Iris pigment epithelial cell (primary cell): ENCODE measurements around the gene WDFY4.

ENCODE experiments used
- DNase-seq: peaks from one replicate; pipeline ENCODE4 v3.0.0-alpha.2; 2011; ENCODE audit warnings: low read depth

WDFY4 gene

GRCh38 chr10:48913674-48914073 is 229.0 kb downstream of the WDFY4 start:
- no peak for DNase-seq

- no peak for DNase-seq
Measured at GRCh38 chr10:48923748-48924147, 239.1 kb downstream of the WDFY4 start.

- DNase-seq, result no peak
Measured at GRCh38 chr10:48924988-48925387, 240.3 kb downstream of the WDFY4 start.

DNA sequence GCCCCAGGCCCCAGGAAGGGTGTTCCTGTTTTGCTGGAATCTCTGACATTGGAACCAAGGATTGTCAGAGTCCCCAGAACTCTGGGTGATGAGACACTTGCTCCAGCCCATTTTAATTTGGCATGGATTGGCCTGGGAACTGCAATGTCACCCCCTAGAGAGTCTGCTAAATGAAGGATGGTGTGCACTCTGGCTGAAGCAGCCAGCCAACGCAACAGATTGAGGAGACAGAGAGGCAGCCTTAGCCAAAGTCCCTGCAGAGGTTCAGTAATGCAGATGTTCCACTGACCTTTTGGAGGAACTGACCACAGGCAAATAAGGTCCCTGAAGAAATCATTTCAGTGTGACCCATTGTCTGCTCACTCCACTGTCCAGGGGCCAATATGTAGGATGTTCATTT is 241.6 kb downstream of the WDFY4 start:
- no peak for DNase-seq

DNA sequence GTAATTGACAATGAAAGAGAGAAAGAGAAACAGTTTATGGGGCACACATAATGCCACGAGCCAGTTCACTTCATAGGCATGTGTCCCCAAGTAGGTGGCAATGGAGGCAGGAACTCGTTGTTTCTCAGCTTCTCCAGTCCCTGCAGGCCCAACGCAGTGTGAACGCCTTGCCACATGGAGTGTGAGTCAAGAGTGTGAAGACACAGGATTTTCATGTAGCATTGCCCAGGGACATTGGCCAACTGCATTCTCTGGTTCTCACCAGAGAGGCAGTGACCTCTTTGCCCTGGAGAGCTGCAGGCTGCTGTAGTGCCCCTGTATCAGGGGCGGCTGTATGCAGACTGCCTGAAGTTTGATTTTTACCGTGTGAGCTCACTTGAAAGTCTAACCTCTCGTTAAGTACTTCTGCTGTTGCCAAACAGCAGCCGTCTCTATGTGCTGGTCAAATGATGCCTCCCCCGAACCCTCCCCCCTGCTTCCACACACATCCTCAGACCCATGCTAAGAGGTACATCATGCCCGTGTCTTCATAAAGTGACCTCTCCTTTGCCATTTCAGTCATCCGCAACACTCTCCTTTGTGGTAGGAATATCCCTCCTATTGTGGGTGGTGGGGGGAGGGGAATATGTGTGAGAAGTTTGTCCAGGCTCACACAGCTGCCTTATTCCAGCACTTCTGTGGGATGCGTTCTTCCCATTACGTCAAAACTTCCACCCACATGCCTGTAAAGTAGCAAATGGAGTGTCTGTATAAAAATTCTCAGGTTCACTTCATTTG is 242.3 kb downstream of the WDFY4 start:
- DNase-seq, result no peak

DNA sequence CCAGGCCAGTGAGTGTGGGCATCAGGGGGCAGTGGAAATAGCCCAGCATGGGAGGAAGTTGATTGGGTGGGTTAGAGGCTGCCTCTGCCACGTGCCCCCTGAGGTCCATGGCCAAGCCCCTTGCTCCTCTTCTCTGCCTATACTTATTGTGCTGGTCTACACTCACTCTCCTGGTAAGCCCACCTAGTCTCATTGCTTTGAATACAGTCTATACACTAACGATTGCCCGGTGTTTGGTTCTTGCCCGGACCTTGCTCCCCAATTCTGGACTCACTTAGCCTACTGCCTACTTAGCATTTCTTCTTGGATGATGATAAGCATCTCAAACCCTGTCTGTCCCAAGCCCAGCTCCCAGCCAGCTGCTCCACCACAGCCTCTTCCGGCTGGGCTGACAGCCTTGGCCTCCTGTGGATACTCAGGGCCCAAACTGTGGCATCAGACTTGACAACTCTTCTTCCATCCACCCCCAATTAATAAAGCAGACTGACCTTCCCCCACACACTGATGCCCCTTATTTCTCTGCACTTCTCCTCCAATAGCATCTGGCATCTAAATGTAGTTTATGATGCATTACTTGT is 244.8 kb downstream of the WDFY4 start:
- DNase-seq, result no peak

DNA sequence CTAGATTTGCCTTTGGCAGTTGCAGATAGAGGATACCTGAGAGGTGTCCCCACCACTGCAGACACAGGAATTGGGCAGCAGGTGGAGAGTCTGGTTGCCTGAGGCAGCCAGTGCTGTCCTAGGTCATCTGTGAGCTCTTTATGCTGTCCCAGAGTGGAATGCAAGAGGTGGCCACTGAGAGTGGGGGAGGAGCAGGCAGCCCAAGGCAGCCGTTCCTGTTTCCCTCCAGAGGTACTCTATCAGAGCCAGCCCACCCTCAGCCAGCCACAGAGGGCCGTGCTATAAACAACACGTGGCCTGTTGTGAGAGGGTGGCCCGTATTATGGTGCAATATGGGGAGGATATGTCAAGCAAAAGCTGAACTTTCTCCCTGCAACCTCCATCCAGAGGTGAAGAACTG is 246.5 kb downstream of the WDFY4 start:
- no peak for DNase-seq

DNA sequence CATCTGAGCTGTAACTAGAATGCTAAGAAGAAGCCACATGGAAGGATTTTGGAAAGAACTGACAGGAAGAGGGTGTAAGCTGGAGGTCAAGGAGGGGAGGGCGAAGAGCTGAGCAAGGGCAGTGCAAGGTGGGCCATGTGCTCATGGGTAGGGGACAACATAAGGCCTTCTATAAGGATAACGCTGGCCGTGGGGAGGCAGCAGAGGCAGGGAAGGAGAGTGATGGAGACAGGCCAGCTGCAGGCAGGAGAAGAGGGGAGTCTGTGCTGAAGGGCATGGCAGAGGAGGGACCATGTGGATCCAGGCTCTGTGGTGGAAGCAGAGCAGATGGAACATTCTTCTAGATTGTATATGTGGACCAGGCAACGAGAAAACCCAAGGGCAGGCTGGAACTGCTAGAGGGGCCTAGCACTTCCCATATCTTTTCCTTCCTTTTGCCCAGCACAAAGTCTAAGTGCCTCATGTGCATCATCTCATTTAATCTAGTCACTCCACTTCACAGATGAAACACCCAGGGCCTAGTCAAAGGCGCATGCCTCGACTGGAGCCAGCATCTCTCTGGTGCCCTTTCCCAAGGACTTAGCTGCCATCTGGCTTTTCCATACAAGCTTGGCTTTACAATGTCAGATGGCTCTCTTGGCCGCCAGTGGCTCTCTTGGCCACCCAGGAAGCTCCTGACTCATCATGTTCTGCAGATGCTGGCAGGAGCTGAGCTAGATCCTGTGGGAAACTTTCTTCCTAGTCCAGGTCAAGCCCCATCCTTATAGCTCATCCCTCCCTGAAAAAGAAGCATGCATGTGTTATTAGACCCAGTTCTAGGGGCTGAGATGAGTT is 248.4 kb downstream of the WDFY4 start:
- no peak for DNase-seq

GRCh38 chr10:48934672-48935501 is 250.2 kb downstream of the WDFY4 start:
- no peak for DNase-seq

- no peak for DNase-seq
Measured at GRCh38 chr10:48935577-48935976, 250.9 kb downstream of the WDFY4 start.

DNA sequence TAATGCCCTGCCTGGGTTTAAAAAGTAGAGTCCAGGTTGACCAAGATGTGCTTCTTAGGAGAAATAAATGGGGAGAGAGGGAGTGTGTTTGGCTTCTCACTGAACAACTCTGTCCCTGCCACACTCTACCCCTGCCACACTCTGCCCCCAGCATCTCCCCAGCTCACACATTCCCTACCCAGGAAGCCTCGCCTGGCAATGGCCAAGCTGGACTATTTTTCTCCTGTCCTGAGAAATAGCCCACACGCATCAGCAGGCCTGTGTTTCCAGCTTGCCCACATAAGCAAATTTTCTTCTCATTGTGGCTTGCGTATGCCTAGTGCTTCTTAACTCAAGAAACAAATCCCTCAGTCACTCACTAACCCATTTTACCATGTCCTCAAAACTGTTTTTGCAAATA is 253.1 kb downstream of the WDFY4 start:
- DNase-seq, result no peak

- DNase-seq, result no peak
Measured at GRCh38 chr10:48938281-48938680, 253.6 kb downstream of the WDFY4 start.

- DNase-seq, result no peak
Measured at GRCh38 chr10:48938990-48939536, 254.4 kb downstream of the WDFY4 start.

- no peak for DNase-seq
Measured at GRCh38 chr10:48939790-48940325, 255.2 kb downstream of the WDFY4 start, which contains the start of gene LRRC18. LRRC18 (minus strand) TSS chr10:48939840; CDS start chr10:48914155, 25,685 bp downstream.

DNA sequence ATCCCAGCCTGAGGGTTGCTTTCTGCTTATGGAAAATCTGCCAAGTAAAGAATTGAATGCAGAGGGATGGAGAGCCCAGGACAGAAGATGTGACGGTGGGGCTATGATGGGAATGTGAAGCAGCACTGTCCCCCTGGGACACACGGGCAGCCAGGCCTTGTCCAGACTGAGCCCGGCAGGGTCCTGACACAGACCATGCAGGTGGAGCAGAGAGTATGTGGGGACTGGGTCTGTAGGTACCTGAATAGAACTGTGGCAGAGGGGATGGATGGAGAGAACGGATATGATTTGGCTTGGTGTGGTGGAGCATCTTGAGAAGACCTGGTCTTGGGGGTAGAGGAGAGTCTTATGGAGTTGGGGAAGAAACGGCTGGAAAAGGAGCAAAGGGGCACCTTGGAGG is 255.7 kb downstream of the WDFY4 start:
- no peak for DNase-seq

DNA sequence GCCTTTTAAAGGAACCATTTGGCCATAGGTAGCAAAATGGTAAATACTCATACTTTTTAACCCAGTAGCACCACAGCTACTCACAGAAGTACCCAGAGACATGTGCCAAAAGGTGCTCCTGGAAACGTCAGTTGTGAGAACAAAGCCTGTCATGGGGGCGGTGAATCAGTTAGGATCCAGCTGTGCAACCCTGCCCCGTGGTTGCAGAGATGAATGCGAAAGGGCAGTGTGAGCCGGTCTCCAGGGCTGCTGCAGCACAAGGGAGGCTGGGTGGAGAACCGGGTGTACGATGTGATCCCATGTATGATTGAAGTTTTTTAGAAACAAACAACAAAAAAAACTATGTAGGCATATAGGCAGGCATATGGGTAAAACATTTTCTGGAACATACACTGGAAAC is 256.3 kb downstream of the WDFY4 start:
- peak; percentile 8 for DNase-seq

DNA sequence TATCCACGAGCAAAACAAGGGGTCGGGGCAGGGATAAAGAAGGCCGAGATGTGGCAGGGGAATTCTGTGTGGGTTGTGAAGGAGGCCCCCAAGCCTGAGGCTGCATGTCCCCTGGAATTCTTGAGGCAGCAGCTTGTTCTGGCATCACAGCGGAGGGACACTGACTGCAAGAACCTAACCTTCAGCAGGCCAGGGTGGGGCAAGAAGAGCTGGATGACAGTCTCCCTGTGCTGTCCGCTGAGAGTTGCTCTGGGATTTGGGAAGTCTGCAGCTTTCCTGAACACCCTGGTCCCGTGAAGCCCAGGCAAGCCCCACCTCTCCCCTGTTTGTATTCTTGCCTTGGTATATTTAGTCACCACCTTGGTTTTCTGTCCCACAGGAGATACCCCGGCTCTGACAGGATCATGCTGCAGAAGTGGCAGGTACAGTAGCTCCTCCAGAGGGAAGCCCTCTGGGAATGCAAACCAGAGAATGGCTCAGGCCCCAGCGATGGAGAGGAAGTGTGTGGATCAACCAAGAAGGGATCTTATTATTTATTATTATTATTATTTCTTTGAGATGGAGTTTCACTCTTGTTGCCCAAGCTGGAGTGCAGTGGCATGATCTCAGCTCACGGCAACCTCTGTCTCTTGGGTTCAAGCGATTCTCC is 256.9 kb downstream of the WDFY4 start:
- DNase-seq, result no peak

DNA sequence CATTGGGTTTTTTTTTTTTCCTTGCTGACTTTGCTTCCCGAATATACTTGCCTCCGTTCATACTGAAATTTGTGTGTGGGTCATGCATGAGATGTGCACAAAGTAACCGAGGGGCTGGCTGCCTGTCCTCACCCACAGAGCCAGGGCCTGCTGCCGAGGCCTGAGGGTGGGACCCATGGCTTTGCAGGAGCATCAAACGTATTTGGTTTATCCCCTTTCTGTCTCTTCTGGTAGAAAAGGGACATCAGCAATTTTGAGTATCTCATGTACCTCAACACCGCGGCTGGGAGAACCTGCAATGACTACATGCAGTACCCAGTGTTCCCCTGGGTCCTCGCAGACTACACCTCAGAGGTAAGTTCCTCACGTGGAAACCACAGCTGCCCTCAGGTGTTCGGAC is 258.4 kb downstream of the WDFY4 start:
- no peak for DNase-seq

- no peak for DNase-seq
Measured at GRCh38 chr10:48944171-48944570, 259.5 kb downstream of the WDFY4 start.

DNA sequence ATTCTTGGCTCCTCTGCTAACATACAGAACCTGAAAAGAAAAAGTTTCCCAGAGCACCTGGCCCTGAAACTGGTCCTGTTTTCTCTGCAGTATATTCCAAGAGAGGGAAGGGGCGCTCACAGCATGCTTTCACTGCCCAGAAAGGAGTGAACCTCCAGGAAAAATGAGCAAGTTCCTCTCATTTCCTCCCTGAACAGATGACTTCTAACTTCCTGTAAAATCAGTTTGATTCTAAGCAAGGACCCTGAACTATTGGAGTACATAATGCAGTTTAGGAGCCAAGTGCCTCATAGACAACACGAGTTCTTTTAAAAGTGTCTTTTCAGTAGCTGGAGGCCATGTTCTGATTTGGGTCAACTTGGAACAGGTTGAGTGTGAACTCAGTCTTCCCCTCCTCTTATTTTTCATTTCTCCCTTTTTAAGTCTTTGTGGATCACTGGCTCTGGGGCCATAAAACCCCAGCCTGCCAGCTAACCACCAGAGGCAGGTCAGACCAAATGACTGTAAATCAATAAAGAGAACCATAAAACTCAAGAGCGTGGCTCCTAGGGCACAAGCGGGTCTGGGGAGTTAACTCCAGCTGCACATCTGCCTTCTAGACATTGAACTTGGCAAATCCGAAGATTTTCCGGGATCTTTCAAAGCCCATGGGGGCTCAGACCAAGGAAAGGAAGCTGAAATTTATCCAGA is 260.9 kb downstream of the WDFY4 start:
- no peak for DNase-seq
